HepG2 (cell line): ENCODE data around the gene ZBTB46. TPM values are rescaled to one million over a fixed set of nuclear protein-coding genes. Genes with fewer than 3 reads are reported as not detected.

Experiments
- BATF2 ChIP-seq: sonication (generic); formaldehyde crosslinking; IDR thresholded peaks from 2 replicates; pipeline ENCODE4 v1.8.0; 2022; ENCODE audit warnings: mild to moderate bottlenecking, missing genetic modification reagents, moderate library complexity
- BCL3 ChIP-seq: sonication (generic); formaldehyde crosslinking; IDR thresholded peaks from 2 replicates; pipeline ENCODE4 v1.5.1; 2020; ENCODE audit warnings: mild to moderate bottlenecking, missing genetic modification reagents, moderate library complexity
- EED ChIP-seq: sonication (generic); formaldehyde crosslinking; IDR thresholded peaks from 2 replicates; pipeline ENCODE4 v1.5.0; 2020; ENCODE audit warnings: mild to moderate bottlenecking, missing genetic modification reagents
- EZH2 ChIP-seq: conservative IDR thresholded peaks from 2 replicates; pipeline ENCODE4 v1.6.1; 2012; ENCODE audit warnings: mild to moderate bottlenecking, low read depth, low read length, moderate library complexity
- GZF1 ChIP-seq: sonication (generic); formaldehyde crosslinking; IDR thresholded peaks from 2 replicates; pipeline ENCODE4 v1.5.1; 2020; ENCODE audit warnings: mild to moderate bottlenecking, missing genetic modification reagents
- IRX3 ChIP-seq: sonication (generic); formaldehyde crosslinking; IDR thresholded peaks from 2 replicates; pipeline ENCODE4 v1.8.1; 2023; ENCODE audit warnings: mild to moderate bottlenecking, low read depth, missing genetic modification reagents, borderline replicate concordance
- KDM6A ChIP-seq: IDR thresholded peaks from 2 replicates; pipeline ENCODE4 v1.6.1; 2016; ENCODE audit warnings: low read depth
- MXD4 ChIP-seq: IDR thresholded peaks from 2 replicates; pipeline ENCODE4 v1.6.1; 2016; ENCODE audit warnings: mild to moderate bottlenecking, missing biosample characterization, missing genetic modification reagents
- NCOA2 ChIP-seq: sonication (generic); formaldehyde crosslinking; IDR thresholded peaks from 2 replicates; pipeline ENCODE4 v1.8.0; 2022; ENCODE audit warnings: inconsistent platforms
- NFKB2 ChIP-seq: sonication (generic); formaldehyde crosslinking; IDR thresholded peaks from 2 replicates; pipeline ENCODE4 v1.4.0; 2020; ENCODE audit warnings: missing genetic modification reagents, borderline replicate concordance
- PBX3 ChIP-seq: sonication (generic); formaldehyde crosslinking; IDR thresholded peaks from 2 replicates; pipeline ENCODE4 v1.8.1; 2023; ENCODE audit warnings: missing genetic modification reagents, inconsistent platforms, borderline replicate concordance
- SP4 ChIP-seq: sonication (generic); formaldehyde crosslinking; IDR thresholded peaks from 2 replicates; pipeline ENCODE4 v1.8.1; 2023; ENCODE audit warnings: mild to moderate bottlenecking, missing genetic modification reagents
- ZBTB33 ChIP-seq: sonication (generic); formaldehyde crosslinking; IDR thresholded peaks from 2 replicates; pipeline ENCODE4 v1.4.0; 2020; ENCODE audit warnings: missing genetic modification reagents
- ZIK1 ChIP-seq: sonication (generic); formaldehyde crosslinking; IDR thresholded peaks from 2 replicates; pipeline ENCODE4 v1.5.0; 2020; ENCODE audit warnings: mild to moderate bottlenecking, low read depth, missing genetic modification reagents, borderline replicate concordance
- ZNF230 ChIP-seq: sonication (generic); formaldehyde crosslinking; IDR thresholded peaks from 2 replicates; pipeline ENCODE4 v1.4.0; 2020; ENCODE audit warnings: mild to moderate bottlenecking, missing genetic modification reagents
- ZNF383 ChIP-seq: sonication (generic); formaldehyde crosslinking; IDR thresholded peaks from 2 replicates; pipeline ENCODE4 v1.4.0; 2020; ENCODE audit warnings: missing genetic modification reagents, mild to moderate bottlenecking, borderline replicate concordance
- ZNF737 ChIP-seq: sonication (generic); formaldehyde crosslinking; IDR thresholded peaks from 2 replicates; pipeline ENCODE4 v1.5.0; 2020; ENCODE audit warnings: missing genetic modification reagents, mild to moderate bottlenecking, borderline replicate concordance
- ZNF878 ChIP-seq: sonication (generic); formaldehyde crosslinking; IDR thresholded peaks from 2 replicates; pipeline ENCODE4 v1.8.1; 2023; ENCODE audit warnings: mild to moderate bottlenecking, missing genetic modification reagents, moderate library complexity
- polyA plus RNA-seq, 8 experiments: library from polyadenylated mRNA; depleted of rRNA in 3 of 8; stranded (reverse) in 7 of 8; unstranded in 1 of 8; fragments of >200 nt; fragmentation: Illumina TruSeq in 4 of 8; extraction: Trizol in 4 of 8; gene quantifications; 2 replicates each; pipeline versions ENCODE4 v1.2.1 to v1.2.3, GENCODE V29; 2011 to 2016; ENCODE audit warnings: low read depth in 4 of 8, missing spikeins in 1 of 8, mixed read lengths in 1 of 8; ENCODE audit not compliant: insufficient read depth in 1 of 8
- total RNA-seq, 5 experiments: library from RNA; depleted of rRNA; stranded (reverse); fragments of >200 nt; fragmentation: Illumina TruSeq; extraction: Trizol; gene quantifications; 2 replicates each; pipeline ENCODE4 v1.2.3, GENCODE V29; 2016; ENCODE audit warnings: low read depth in 1 of 5
- TF ChIP-seq, protein P1 (sequence below): sonication (generic); formaldehyde crosslinking; IDR thresholded peaks from 2 replicates; pipeline ENCODE4 v1.8.0; 2022; ENCODE audit warnings: mild to moderate bottlenecking, missing genetic modification reagents; ENCODE audit not compliant: insufficient replicate concordance
- TF ChIP-seq, protein P2 (sequence below): sonication (generic); formaldehyde crosslinking; IDR thresholded peaks from 2 replicates; pipeline ENCODE4 v1.5.0; 2020; ENCODE audit warnings: missing genetic modification reagents

Gene ZBTB46
- total and polyA plus RNA-seq, 2 of the 13 experiments (the other 11 are each of a cell fraction or from before 2014, with no cell fraction given): 1.6 to 13.5 TPM

DNA sequence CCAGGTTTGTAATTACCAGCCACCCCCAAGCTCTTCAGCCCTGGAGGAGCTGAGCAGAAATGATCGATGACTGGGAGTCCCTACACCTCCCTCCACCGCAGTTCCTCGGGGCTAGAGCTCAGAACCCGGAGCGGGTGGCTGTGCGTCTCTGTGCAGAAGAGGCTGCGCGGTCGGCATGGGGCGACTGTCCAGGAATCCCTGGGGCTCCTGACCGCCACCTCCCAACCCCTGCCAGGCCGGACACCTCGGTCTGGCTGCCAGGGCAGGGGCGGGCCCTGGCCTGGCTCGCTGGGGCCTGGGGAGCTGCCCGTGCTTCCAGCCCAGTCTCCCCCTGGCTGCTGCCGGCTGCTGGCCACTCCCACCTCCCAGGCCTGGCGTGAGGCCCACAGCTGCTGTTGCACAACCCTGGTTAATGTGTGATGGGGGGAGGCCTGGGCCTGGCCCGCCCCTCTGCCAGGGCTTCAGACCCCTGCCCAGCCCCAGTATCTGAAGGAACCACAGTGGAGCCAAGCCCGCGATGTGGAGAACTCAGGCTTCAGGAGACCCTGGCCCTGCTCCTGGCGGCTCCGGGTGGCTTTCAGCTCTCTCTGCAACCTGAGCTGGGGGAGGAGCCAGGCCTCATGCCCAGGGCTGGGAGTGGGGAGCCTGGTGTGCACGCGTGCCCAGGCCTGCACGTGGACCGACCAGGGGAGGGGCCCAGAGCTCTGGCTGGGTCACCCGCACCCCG lies 90.3 kb downstream of the ZBTB46 start (continued):
- TF ChIP-seq, protein P1, sequence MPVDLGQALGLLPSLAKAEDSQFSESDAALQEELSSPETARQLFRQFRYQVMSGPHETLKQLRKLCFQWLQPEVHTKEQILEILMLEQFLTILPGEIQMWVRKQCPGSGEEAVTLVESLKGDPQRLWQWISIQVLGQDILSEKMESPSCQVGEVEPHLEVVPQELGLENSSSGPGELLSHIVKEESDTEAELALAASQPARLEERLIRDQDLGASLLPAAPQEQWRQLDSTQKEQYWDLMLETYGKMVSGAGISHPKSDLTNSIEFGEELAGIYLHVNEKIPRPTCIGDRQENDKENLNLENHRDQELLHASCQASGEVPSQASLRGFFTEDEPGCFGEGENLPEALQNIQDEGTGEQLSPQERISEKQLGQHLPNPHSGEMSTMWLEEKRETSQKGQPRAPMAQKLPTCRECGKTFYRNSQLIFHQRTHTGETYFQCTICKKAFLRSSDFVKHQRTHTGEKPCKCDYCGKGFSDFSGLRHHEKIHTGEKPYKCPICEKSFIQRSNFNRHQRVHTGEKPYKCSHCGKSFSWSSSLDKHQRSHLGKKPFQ (CRISPR knock-in tag): no peak
- TF ChIP-seq ZBTB33 (CRISPR knock-in tag) (peak; percentile 79), BATF2 (CRISPR knock-in tag) (no peak), ZNF878 (CRISPR knock-in tag) (0 out of 2 replicates have a peak, but pooled peaks have one; percentile 59), BCL3 (CRISPR knock-in tag) (peak; percentile 76), ZNF383 (no peak), MXD4 (CRISPR knock-in tag) (peak; percentile 96; the same call in 1 of the 2 replicates), KDM6A (peak; percentile 91), NFKB2 (CRISPR knock-in tag) (peak; percentile 94), IRX3 (CRISPR knock-in tag) (peak; percentile 82; the same call in 1 of the 2 replicates), ZNF737 (CRISPR knock-in tag) (peak; percentile 81), ZIK1 (peak; percentile 77), SP4 (CRISPR knock-in tag) (peak; percentile 98), PBX3 (CRISPR knock-in tag) (peak; percentile 67; the same call in 1 of the 2 replicates), NCOA2 (peak; percentile 87), EZH2 (no peak), ZNF230 (CRISPR knock-in tag) (peak; percentile 60), EED (CRISPR knock-in tag) (peak; percentile 96), GZF1 (peak; percentile 90; the same call in 1 of the 2 replicates)
- TF ChIP-seq, protein P2, sequence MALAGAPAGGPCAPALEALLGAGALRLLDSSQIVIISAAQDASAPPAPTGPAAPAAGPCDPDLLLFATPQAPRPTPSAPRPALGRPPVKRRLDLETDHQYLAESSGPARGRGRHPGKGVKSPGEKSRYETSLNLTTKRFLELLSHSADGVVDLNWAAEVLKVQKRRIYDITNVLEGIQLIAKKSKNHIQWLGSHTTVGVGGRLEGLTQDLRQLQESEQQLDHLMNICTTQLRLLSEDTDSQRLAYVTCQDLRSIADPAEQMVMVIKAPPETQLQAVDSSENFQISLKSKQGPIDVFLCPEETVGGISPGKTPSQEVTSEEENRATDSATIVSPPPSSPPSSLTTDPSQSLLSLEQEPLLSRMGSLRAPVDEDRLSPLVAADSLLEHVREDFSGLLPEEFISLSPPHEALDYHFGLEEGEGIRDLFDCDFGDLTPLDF (CRISPR knock-in tag): peak; percentile 81
